ENCODE data around the gene GCNT2.

GCNT2 gene

DNA sequence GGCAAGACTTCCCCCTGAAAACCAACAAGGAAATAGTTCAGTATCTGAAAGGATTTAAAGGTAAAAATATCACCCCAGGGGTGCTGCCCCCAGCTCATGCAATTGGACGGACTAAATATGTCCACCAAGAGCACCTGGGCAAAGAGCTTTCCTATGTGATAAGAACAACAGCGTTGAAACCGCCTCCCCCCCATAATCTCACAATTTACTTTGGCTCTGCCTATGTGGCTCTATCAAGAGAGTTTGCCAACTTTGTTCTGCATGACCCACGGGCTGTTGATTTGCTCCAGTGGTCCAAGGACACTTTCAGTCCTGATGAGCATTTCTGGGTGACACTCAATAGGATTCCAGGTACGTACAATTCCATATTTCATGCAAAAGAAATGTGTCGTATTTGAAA lies 35.8 kb downstream of the GCNT2 start:
- TF ChIP-seq, protein P1, sequence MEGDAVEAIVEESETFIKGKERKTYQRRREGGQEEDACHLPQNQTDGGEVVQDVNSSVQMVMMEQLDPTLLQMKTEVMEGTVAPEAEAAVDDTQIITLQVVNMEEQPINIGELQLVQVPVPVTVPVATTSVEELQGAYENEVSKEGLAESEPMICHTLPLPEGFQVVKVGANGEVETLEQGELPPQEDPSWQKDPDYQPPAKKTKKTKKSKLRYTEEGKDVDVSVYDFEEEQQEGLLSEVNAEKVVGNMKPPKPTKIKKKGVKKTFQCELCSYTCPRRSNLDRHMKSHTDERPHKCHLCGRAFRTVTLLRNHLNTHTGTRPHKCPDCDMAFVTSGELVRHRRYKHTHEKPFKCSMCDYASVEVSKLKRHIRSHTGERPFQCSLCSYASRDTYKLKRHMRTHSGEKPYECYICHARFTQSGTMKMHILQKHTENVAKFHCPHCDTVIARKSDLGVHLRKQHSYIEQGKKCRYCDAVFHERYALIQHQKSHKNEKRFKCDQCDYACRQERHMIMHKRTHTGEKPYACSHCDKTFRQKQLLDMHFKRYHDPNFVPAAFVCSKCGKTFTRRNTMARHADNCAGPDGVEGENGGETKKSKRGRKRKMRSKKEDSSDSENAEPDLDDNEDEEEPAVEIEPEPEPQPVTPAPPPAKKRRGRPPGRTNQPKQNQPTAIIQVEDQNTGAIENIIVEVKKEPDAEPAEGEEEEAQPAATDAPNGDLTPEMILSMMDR (IDR thresholded peaks at IDR 0.05): no peak

DNA sequence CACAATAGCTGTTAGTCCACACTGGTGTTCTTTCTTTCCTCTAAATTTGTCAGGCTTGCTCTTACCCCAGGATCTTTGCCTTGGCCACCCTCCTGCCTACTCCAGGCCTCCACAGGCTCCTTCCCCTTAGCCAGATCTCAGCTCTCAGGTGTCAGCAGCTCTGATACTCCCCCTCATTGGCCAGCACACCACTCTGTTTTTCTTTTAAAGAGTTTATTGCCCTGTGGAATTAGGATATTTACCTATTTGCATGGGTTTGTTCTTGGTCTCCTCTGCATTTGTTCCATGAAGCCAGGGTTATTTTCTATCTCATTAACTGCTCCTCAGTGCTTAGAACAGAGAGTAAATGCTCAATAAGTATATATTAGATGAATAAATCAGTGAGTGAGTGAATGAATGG lies 36.8 kb downstream of the GCNT2 start:
- TF ChIP-seq, protein P1 (IDR thresholded peaks at IDR 0.05): no peak

DNA sequence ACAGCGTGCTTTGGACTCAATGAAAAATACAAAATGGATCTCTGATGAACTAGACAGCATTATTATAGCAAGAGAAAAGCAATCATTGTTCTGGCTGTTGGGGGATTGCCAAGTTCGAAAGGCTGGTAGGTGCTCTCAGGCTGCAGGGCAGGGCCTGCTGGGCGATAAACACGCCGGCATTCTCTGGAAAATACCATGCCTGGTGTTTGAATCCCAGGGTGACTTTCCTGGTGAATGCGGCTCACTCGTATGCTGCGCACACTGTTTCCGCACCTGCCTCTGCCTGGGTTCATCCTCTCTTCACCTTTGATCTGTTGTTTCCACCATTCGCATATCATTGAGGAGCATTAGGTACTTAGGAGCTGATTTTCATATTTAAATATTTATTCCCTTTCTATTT lies 37.4 kb downstream of the GCNT2 start:
- TF ChIP-seq, protein P1 (IDR thresholded peaks at IDR 0.05): no peak

DNA sequence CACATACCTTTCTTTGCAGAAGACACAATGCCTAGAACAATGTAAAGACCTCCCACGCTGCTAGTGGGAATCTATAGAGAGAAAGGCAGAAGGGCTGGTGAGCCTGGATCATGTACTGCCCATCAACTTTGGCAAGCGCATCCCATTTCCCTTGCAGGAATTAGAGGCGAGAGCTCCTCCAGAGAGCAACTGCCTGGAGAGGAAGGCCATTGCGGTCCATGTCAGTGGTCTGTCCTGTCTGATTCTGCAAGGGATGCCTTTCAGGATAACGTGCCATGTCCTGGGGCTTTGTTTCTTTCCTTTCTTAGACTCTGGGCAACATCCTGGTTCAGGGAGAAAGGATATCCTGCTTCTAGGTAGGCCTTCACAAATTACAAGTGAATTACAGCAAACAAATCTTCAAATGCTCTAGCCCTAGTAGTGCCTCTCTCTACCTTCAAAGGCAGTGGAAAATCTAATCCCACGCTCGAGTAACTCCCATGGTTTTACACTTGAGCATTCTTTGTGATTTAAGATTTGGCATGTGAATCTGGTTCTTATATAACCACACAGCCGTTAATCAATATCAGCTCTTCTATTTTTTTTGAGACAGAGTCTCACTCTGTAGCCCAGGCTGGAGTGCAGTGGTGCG lies 38.5 kb downstream of the GCNT2 start:
- TF ChIP-seq, protein P1 (IDR thresholded peaks at IDR 0.05): no peak

DNA sequence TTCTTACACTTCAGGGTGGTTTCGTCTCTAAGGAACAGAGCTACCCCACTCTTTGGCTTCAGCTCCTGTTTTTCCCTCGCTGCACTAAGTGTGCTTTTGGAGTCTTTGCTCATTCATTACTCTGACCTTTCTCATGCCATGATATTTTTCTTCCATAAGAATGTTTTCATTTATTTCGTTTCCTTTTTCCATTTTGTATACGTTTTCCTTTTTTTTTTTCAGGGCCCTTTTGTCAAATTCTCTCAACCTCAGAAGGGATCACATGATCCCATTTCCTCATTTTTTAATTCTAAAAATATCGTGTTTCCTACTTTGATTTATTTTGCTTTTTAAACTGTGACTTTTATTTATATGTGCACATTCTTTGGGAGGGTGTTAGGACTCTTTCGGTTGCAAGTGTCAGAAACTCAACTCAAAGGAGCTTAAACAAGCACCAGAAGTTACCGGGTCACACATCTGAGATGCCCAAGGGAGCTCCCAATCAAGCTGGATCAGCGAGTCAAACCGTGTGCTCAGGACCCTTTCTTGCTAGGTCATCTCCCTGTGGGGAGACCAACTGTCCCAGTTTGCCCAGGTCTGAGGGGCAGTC lies 40.6 kb downstream of the GCNT2 start:
- TF ChIP-seq, protein P1 (IDR thresholded peaks at IDR 0.05): no peak

DNA sequence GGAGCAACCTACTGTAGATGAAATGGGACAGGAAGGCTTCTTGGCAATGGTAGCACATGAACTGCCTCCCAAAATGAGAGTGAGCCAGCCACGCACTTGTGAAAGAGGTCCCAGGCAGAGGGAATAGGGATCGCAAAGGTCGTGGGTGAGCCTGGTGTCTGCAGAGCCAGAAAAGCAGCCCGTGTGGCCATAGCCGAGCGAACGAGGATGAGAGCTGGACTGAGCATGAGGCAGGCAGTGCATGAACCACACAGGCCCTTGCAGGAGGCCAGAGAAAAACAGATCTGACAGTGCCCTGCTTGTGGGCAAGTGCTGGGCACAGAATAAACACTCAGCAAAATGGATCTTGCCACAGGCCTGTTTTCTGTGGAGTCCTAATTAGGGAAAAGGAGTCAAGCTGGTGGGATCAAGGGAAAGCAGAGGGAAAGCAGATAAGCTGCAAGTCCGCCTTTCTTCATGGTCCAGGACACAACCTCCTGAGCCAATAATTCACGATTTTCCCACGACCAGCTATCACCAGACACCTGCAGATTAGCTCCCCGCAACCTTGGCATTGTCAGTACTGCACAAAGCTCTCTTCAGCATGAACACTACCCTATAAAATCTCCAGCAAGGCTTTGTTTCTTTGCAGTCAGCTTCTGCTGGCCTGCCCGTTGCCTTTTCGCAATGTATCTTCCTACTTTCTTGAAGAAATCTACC lies 44.0 kb downstream of the GCNT2 start:
- TF ChIP-seq, protein P1 (IDR thresholded peaks at IDR 0.05): no peak

DNA sequence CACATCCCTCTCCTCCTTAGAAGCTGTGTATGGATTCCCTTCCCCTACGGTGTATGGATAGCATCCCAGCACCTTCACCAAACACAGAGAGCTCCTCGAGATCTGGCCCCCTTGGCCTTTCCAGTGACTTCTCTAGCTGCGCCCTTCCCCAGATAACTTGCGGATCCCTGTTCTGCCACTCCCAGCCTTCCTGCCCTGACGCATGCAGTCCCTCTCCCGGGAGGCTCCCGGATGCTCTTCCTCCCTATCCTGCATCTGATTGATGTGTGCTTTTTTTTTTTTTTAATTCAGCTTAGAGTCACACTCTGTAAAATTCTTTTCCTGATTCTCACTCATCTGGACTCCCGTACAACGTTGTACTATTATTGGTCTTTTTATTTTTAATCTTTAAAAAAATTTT lies 44.8 kb downstream of the GCNT2 start:
- TF ChIP-seq, protein P1 (IDR thresholded peaks at IDR 0.05): no peak
